HFF-Myc (cell line): ENCODE measurements around the gene GTF3C5.
"Not testable (repeated sequence)": the region's sequence is repeated elsewhere in the genome, so short reads cannot be mapped to it uniquely, and the experiment has no call there.

Source experiments
- DNase-seq: peaks from one replicate; pipeline ENCODE4 v3.0.0-alpha.2; 2011; ENCODE audit warnings: low read depth; ENCODE audit errors: extremely low read depth
- H3K4me3 ChIP-seq: replicated peaks from 2 replicates; pipeline ENCODE4 v1.5.1; 2011; ENCODE audit warnings: low read depth, mild to moderate bottlenecking, control low read depth, low read length
- TF ChIP-seq, protein P1 (sequence below): IDR thresholded peaks from 2 replicates; pipeline ENCODE4 v1.5.1; 2012; ENCODE audit warnings: mild to moderate bottlenecking, low read depth, low read length, control low read depth; ENCODE audit errors: missing control alignments

GTF3C5 gene

GRCh38 chr9:132997591-132997990 is 33.2 kb upstream of the GTF3C5 start:
- DNase-seq, result no peak
- TF ChIP-seq, protein P1, sequence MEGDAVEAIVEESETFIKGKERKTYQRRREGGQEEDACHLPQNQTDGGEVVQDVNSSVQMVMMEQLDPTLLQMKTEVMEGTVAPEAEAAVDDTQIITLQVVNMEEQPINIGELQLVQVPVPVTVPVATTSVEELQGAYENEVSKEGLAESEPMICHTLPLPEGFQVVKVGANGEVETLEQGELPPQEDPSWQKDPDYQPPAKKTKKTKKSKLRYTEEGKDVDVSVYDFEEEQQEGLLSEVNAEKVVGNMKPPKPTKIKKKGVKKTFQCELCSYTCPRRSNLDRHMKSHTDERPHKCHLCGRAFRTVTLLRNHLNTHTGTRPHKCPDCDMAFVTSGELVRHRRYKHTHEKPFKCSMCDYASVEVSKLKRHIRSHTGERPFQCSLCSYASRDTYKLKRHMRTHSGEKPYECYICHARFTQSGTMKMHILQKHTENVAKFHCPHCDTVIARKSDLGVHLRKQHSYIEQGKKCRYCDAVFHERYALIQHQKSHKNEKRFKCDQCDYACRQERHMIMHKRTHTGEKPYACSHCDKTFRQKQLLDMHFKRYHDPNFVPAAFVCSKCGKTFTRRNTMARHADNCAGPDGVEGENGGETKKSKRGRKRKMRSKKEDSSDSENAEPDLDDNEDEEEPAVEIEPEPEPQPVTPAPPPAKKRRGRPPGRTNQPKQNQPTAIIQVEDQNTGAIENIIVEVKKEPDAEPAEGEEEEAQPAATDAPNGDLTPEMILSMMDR, result no peak
- H3K4me3 ChIP-seq, result no peak overlapping the region

DNA sequence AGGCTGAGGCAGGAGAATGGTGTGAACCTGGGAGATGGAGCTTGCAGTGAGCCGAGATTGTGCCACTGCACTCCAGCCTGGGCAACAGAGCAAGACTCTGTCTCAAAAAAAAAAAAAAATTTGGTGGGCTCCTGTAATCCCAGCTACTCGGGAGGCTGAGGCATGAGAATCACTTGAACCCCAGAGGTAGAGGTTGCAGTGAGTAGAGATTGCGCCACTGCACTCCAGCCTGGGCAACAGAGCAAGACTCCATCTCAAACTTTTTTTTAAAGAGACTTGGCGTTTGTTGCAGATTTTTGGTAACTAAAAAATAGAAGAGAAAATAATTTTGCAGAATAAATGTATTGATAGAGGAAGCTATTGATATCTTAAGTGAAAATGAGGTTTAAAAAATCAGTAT is 32.6 kb upstream of the GTF3C5 start:
- H3K4me3 ChIP-seq, DNase-seq: not testable (repeated sequence)

DNA sequence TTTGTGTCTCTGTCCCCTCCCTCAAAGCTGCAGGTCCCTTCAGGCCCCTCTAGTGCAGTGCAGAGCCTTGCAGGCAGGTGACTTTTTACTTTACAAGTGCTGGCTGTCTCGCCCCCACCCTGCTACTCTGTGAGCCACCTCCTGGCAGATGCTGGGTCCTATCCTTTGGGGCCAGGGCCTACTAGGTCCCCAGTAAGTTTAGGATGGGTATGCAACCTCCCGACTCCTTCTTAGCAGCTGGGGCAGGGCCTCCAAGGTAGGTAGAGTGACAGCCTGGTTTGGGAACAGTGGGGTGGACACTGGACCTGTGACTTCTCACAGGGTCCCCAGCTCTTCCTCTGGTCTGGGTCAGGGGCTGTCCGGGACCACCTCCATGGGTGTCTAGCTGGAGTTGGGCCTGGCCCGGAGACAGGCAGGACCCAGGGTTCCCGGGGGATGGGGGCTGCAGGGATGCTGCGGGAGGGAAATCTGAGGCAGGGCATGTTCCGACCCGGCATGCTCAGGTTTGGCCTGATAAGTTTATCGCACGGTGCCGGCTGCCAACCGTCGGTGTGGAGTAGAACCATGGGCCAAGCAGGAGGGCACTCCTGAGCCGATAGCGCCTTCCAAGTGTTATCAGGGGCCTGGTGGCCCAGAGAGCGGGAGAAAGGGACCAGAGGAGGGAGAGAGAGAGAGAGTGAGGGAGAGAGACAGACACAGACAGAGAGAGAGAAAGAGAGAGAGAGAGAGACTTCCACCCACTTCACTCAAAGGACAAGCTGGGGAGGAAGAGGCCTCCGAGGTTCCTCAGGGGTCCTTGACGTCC is 31.8 kb upstream of the GTF3C5 start:
- DNase-seq, result no peak
- no peak overlapping the region for H3K4me3 ChIP-seq
- TF ChIP-seq, protein P1, result no peak

GRCh38 chr9:133002147-133003070 is 28.4 kb upstream of the GTF3C5 start:
- no peak for DNase-seq
- no peak overlapping the region for H3K4me3 ChIP-seq
- TF ChIP-seq, protein P1, result no peak

DNA sequence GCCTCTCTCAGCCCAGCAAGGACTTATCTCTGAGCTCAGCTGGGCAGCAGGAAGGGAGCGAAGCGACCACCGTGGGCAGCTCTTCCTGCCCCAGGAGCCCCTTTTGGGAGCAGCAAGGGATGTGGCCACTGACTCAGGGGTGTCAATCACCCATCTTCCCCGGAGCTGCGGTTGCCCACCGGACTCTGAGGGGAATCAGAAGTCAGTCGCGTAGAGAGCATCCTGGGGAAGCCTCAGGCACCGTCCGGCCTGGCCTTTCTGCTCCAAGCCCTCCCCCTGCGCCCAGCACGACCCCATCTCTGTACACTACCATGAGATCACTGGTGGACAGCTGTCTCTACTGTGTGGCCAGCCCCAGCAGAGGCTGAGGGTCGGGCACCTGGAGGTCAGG is 27.7 kb upstream of the GTF3C5 start:
- DNase-seq, result no peak
- no peak overlapping the region for H3K4me3 ChIP-seq
- TF ChIP-seq, protein P1, result no peak

DNA sequence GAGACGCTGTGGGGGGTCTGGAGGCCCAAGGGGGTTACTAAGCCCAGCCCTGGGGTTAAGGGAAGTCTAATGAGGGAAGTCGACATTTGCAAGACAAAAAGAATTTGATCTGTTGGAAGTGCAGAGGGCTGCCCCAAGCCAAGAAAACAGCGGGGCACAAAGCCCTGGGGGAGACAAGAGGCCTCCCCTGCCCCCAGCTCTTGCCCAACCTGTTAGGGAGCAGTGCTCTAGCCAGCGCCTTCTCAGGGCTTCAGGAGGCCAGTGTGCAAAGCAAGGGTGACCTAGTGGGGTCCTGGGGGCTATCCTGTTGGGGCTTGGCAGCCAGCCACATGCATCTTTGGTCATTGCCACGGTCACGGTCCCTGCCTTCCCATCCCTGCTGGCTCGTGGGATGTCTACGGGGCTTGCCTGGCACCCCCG is 27.1 kb upstream of the GTF3C5 start:
- TF ChIP-seq, protein P1, result no peak
- H3K4me3 ChIP-seq, result no peak overlapping the region

More for the DNA sequence above, 27.1 kb upstream of the GTF3C5 start:
- no peak for DNase-seq
